M059J (cell line): Measurements from ENCODE around the gene PTPRD. TPM values are rescaled to one million over a fixed set of nuclear protein-coding genes. Genes with fewer than 3 reads are reported as not detected.

ENCODE experiments used
- DNase-seq: peaks from one replicate; pipeline ENCODE4 v3.0.0-alpha.2; 2012; ENCODE audit warnings: low read depth
- total RNA-seq: library from RNA; depleted of rRNA; stranded (reverse); fragments of >200 nt; shearing (Covaris generic); gene quantifications from 2 replicates; pipeline ENCODE4 v1.2.3, GENCODE V29; 2014

Gene PTPRD
- total RNA-seq, 1 experiment from 2014 or later: not detected

GRCh38 chr9:10054456-10054855, 558.3 kb downstream of the PTPRD start:
- no peak for DNase-seq

GRCh38 chr9:10052916-10053315, 559.9 kb downstream of the PTPRD start:
- no peak for DNase-seq

GRCh38 chr9:10052181-10052580, 560.6 kb downstream of the PTPRD start:
- DNase-seq: no peak

GRCh38 chr9:10050016-10050415, 562.8 kb downstream of the PTPRD start:
- no peak for DNase-seq

GRCh38 chr9:10048994-10049393, 563.8 kb downstream of the PTPRD start:
- DNase-seq: no peak

- no peak for DNase-seq
Measured at GRCh38 chr9:10045598-10045997, 567.2 kb downstream of the PTPRD start.

GRCh38 chr9:10041726-10042229, 571.0 kb downstream of the PTPRD start:
- DNase-seq: no peak

GRCh38 chr9:10036095-10036494, 576.7 kb downstream of the PTPRD start:
- DNase-seq: no peak

- no peak for DNase-seq
Measured at GRCh38 chr9:10032166-10032565, 580.6 kb downstream of the PTPRD start.

- no peak for DNase-seq
Measured at GRCh38 chr9:10026443-10026984, 586.3 kb downstream of the PTPRD start.

GRCh38 chr9:10015755-10016154, 597.0 kb downstream of the PTPRD start:
- DNase-seq: no peak

- no peak for DNase-seq
Measured at GRCh38 chr9:10014889-10015288, 597.9 kb downstream of the PTPRD start.

GRCh38 chr9:10009401-10009800, 603.4 kb downstream of the PTPRD start:
- no peak for DNase-seq

- DNase-seq: no peak
Measured at GRCh38 chr9:10008101-10008799, 604.6 kb downstream of the PTPRD start.

- no peak for DNase-seq
Measured at GRCh38 chr9:10007356-10007755, 605.4 kb downstream of the PTPRD start.

GRCh38 chr9:10005206-10005605, 607.6 kb downstream of the PTPRD start:
- DNase-seq: no peak

GRCh38 chr9:10003047-10003446, 609.8 kb downstream of the PTPRD start:
- DNase-seq: no peak

- no peak for DNase-seq
Measured at GRCh38 chr9:10000669-10001068, 612.1 kb downstream of the PTPRD start.

GRCh38 chr9:9998491-9999287, 614.1 kb downstream of the PTPRD start:
- DNase-seq: no peak

- DNase-seq: no peak
Measured at GRCh38 chr9:9997585-9997984, 615.2 kb downstream of the PTPRD start.

GRCh38 chr9:9996259-9996658, 616.5 kb downstream of the PTPRD start:
- DNase-seq: no peak

GRCh38 chr9:9992936-9993335, 619.9 kb downstream of the PTPRD start:
- DNase-seq: no peak

GRCh38 chr9:9973062-9973461, 639.7 kb downstream of the PTPRD start:
- DNase-seq: no peak
